B cell (primary cell): ENCODE data around the gene NPBWR2. TPM values are rescaled to one million over a fixed set of nuclear protein-coding genes. Genes with fewer than 3 reads are reported as not detected.

Experiments used
- ATAC-seq: fragments of 200-7000 bp; cut with Tn5 transposase; one replicate; pipeline ENCODE4 v1.10.0; 2021; ENCODE audit warnings: low read depth, mild to moderate bottlenecking, moderate number of reproducible peaks, moderate library complexity
- CTCF ChIA-PET: fragments of 350-600 bp; sonication (Branson Sonifier 250); formaldehyde crosslinking; loops from one replicate; lab custom pipeline; 2021; ENCODE audit warnings: antibody characterized with exemption, inconsistent platforms; lab: Charles Lee
- POLR2A ChIA-PET: fragments of 350-600 bp; sonication (Branson Sonifier 250); formaldehyde crosslinking; loops from one replicate; lab custom pipeline; 2021; ENCODE audit warnings: antibody characterized with exemption; lab: Charles Lee
- DNase-seq: peaks from one replicate; pipeline ENCODE4 v3.0.0; 2013
- H2AFZ ChIP-seq: 2 replicates; pipeline ENCODE4 v1.6.1; 2012; ENCODE audit warnings: mild to moderate bottlenecking, low read depth, low read length; ENCODE audit not compliant: insufficient read depth, poor library complexity, severe bottlenecking
- H3K27ac ChIP-seq, 2 donors: 1 replicate in 1 of 2; 2 replicates in 1 of 2; pipeline ENCODE4 v1.5.1; 2012 to 2013; ENCODE audit warnings: low read length in 2 of 2, mild to moderate bottlenecking in 2 of 2, moderate library complexity in 1 of 2
- H3K27me3 ChIP-seq, 4 experiments: fragments of 200-600 bp in 1 of 4; sonication (generic) in 1 of 4; replicated peaks in 1 of 4; 1 replicate in 2 of 4; 2 replicates in 2 of 4; pipeline versions ENCODE4 v1.6.1 to v1.7.0; 2013 to 2016; ENCODE audit warnings: low read length in 3 of 4, mild to moderate bottlenecking in 2 of 4, mixed read lengths in 1 of 4, moderate library complexity in 1 of 4; ENCODE audit not compliant: insufficient read depth in 4 of 4, control insufficient read depth in 3 of 4; ENCODE audit errors: control extremely low read depth in 1 of 4
- H3K36me3 ChIP-seq, 2 experiments: replicated peaks in 1 of 2; 1 replicate in 1 of 2; 2 replicates in 1 of 2; pipeline versions ENCODE4 v1.6.1 to v1.7.1; 2013; ENCODE audit warnings: low read length in 1 of 2; ENCODE audit not compliant: insufficient read depth in 2 of 2, control insufficient read depth in 1 of 2; ENCODE audit errors: control extremely low read depth in 1 of 2, extremely low read depth in 1 of 2
- H3K4me1 ChIP-seq, 2 donors: fragments of 200-600 bp in 1 of 2; sonication (generic) in 1 of 2; 1 replicate in 1 of 2; 2 replicates in 1 of 2; pipeline versions ENCODE4 v1.5.1 to v1.6.1; 2013 to 2017; ENCODE audit warnings: low read length in 2 of 2; ENCODE audit not compliant: control insufficient read depth in 2 of 2, insufficient read depth in 2 of 2
- H3K4me2 ChIP-seq: replicated peaks from 2 replicates; pipeline ENCODE3; 2012; ENCODE audit warnings: mild to moderate bottlenecking, low read depth, low read length; ENCODE audit not compliant: poor library complexity, severe bottlenecking
- H3K4me3 ChIP-seq, 5 experiments: fragments of 200-600 bp in 1 of 5; sonication (generic) in 1 of 5; 1 replicate in 3 of 5; 2 replicates in 2 of 5; pipeline versions ENCODE4 v1.5.1 to v1.7.0; 2011 to 2016; ENCODE audit warnings: low read length in 4 of 5, mild to moderate bottlenecking in 4 of 5, low read depth in 2 of 5, control low read depth in 1 of 5, moderate library complexity in 1 of 5; ENCODE audit not compliant: insufficient read depth in 1 of 5; ENCODE audit errors: control extremely low read depth in 1 of 5, extremely low read depth in 1 of 5
- H3K79me2 ChIP-seq: fragments of 200-600 bp; sonication (generic); one replicate; pipeline ENCODE4 v1.6.0; 2016; ENCODE audit warnings: low read length; ENCODE audit not compliant: control insufficient read depth, insufficient read depth
- H3K9ac ChIP-seq: fragments of 200-600 bp; sonication (generic); 2 replicates; pipeline ENCODE4 v1.6.1; 2017; ENCODE audit warnings: mild to moderate bottlenecking, low read length, moderate library complexity
- H3K9me3 ChIP-seq, 3 donors: one replicate each; pipeline versions ENCODE4 v1.6.1 to v1.7.1; 2013; ENCODE audit warnings: low read length in 2 of 3; ENCODE audit not compliant: control insufficient read depth in 2 of 3, insufficient read depth in 1 of 3; ENCODE audit errors: control extremely low read depth in 1 of 3
- H4K20me1 ChIP-seq: 2 replicates; pipeline ENCODE4 v1.6.0; 2012; ENCODE audit warnings: mild to moderate bottlenecking, low read length; ENCODE audit not compliant: insufficient read depth, control insufficient read depth, poor library complexity, severe bottlenecking
- H3K27ac Mint-ChIP-seq: one replicate; pipeline ENCODE4 v1.8.0; 2021; ENCODE audit warnings: mixed read lengths
- H3K27me3 Mint-ChIP-seq: one replicate; pipeline ENCODE4 v1.8.0; 2021; ENCODE audit warnings: mixed read lengths
- H3K4me1 Mint-ChIP-seq: one replicate; pipeline ENCODE4 v1.8.0; 2021; ENCODE audit warnings: mixed read lengths
- H3K4me3 Mint-ChIP-seq: one replicate; pipeline ENCODE4 v1.8.0; 2021; ENCODE audit warnings: mixed read lengths
- H3K9me3 Mint-ChIP-seq: one replicate; pipeline ENCODE4 v1.8.0; 2022; ENCODE audit warnings: mixed read lengths; ENCODE audit not compliant: insufficient read depth
- EZH2 ChIP-seq: IDR thresholded peaks from 2 replicates; pipeline ENCODE4 v1.6.1; 2012; ENCODE audit warnings: borderline replicate concordance, low read depth, mild to moderate bottlenecking, moderate library complexity, low read length; ENCODE audit not compliant: insufficient read depth, poor library complexity, severe bottlenecking
- WGBS: methylation state at CpG from one replicate; pipeline ENCODE4 v1.1.5; 2013; ENCODE audit warnings: missing lambda C conversion rate; ENCODE audit not compliant: insufficient coverage; 5-methylcytosine and 5-hydroxymethylcytosine counted together
- intact Hi-C: fragments of 100-400 bp; cut with micrococcal nuclease; formaldehyde crosslinking; loops from one replicate; pipeline ENCODE4 v1.10.0; 2022
- polyA plus RNA-seq: library from polyadenylated mRNA; depleted of rRNA; stranded (reverse); fragments of >200 nt; gene quantifications from 2 replicates; pipeline ENCODE4 v1.2.3, GENCODE V29; 2012
- total RNA-seq, 2 donors: library from RNA; stranded (reverse); fragments of 120-200 nt in 1 of 2; gene quantifications; 1 replicate in 1 of 2; 2 replicates in 1 of 2; pipeline versions ENCODE4 v1.2.3 to v1.2.4, GENCODE V29; 2013 to 2022
- TF ChIP-seq, protein P1 (sequence below): fragments of 200-600 bp; IDR thresholded peaks from one replicate; pipeline ENCODE4 v1.8.0; 2022; ENCODE audit warnings: antibody characterized with exemption, mild to moderate bottlenecking

NPBWR2 gene
- total and polyA plus RNA-seq, 2 donors (not counting 1 experiment from before 2014, with no cell fraction given), result 0.21 TPM; not detected in 1

DNA sequence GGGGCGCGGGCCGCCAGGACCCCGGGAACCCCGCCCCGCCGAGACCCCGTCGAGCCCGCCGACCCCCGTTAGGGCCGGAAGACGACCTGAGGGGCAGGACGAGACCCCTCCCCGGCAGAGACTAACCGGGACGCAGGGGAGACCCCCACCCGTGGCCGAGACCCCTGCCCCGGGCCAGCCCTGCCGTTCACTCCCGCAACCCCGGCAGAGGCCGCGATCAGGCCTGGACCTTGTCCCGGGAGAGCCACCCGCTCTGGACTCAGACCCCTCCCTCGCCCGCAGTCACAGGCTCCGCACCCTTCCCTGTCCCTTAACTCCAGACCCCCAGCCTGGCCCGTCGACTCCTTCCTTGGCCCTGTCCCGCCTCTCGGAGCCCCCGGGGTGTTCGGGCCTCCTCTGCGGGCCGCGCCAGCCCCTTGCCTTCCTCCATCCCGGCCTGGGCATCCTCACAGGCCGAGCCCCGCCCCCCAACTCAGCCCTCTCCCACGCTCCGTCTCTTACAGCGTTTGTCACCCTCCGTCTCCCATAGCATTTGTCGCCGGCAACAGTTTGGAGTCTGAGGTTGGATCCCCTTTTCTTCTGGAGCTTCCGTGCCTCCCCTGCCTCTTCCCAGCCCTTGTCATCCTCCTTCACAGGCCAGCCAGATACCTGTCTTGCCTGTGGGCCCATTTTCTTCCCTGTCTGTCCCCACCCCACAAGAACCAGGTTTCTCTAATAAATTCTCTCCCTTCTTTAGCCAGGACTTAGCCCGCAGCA, 43.8 kb downstream of the NPBWR2 start:
- TF ChIP-seq EZH2, result no peak
- TF ChIP-seq, protein P1, sequence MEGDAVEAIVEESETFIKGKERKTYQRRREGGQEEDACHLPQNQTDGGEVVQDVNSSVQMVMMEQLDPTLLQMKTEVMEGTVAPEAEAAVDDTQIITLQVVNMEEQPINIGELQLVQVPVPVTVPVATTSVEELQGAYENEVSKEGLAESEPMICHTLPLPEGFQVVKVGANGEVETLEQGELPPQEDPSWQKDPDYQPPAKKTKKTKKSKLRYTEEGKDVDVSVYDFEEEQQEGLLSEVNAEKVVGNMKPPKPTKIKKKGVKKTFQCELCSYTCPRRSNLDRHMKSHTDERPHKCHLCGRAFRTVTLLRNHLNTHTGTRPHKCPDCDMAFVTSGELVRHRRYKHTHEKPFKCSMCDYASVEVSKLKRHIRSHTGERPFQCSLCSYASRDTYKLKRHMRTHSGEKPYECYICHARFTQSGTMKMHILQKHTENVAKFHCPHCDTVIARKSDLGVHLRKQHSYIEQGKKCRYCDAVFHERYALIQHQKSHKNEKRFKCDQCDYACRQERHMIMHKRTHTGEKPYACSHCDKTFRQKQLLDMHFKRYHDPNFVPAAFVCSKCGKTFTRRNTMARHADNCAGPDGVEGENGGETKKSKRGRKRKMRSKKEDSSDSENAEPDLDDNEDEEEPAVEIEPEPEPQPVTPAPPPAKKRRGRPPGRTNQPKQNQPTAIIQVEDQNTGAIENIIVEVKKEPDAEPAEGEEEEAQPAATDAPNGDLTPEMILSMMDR, result no peak
- intact Hi-C loops, result loop anchor here (1.0 to 5.0 kb wide), 5 partner anchors 16 to 406 kb away; partner anchors contain the start of genes ARFRP1, RGS19, RTEL1 and ZGPAT
- Histone ChIP-seq H3K4me3 (peak overlapping the region in 4 of 5 experiments; percentile 63 to 79 (median 70)), H3K9ac (peak overlapping the region; percentile 83), H2AFZ (peak overlapping the region; percentile 90), H3K4me1 (peaks cover 49 to 61% of the 10 kb centered on the region in 2 donors), H3K27me3 (no peaks in the 10 kb centered on the region), H3K36me3 (no peaks in the 10 kb centered on the region), H3K27ac (peak overlapping the region in 1 of 2 donors; percentile 69), H4K20me1 (peaks cover 6% of the 10 kb centered on the region), H3K4me2 (peak overlapping the region; percentile 98), H3K9me3 (no peaks in the 10 kb centered on the region), H3K79me2 (peaks cover 13% of the 10 kb centered on the region)
- no peaks in the 10 kb centered on the region for H3K9me3 Mint-ChIP-seq
- 2% methylated on average over 51 of the region's 51 CpGs for WGBS
- ChIA-PET POLR2A (interaction anchor here (0.8 to 4.2 kb wide), 8 partner anchors 14 to 543 kb away, joined by 3 to 55 read pairs (median 3); partner anchors contain the start of genes OPRL1, PPDPF, RGS19 and UCKL1), CTCF (interaction anchor here (0.7 to 3.2 kb wide), 11 partner anchors 13 to 155 kb away, joined by 3 to 16 read pairs (median 4); partner anchors contain the start of genes LKAAEAR1, PRPF6 and RGS19)
- peak overlapping the region; percentile 88 for H3K4me3 Mint-ChIP-seq
- no peaks in the 10 kb centered on the region for H3K27me3 Mint-ChIP-seq
- no peak for DNase-seq
- H3K27ac Mint-ChIP-seq, result peak overlapping the region; percentile 84
- no peak for ATAC-seq
- peaks cover 45% of the 10 kb centered on the region for H3K4me1 Mint-ChIP-seq
